NCI-H1417 treated with DMSO at 0.1 percent for 48 hours (cell line): ENCODE data around the gene DNAH3.
"Not testable (repeated sequence)": the region's sequence is repeated elsewhere in the genome, so short reads cannot be mapped to it uniquely, and the experiment has no call there.

Experiments used
- DNase-seq: peaks from one replicate; lab custom pipeline; 2025; lab: John Stamatoyannopoulos, UW

Gene DNAH3

GRCh38 chr16:21070564-21070963 is 80.1 kb downstream of the DNAH3 start:
- DNase-seq, result no peak

GRCh38 chr16:21069986-21070385 is 80.7 kb downstream of the DNAH3 start:
- no peak for DNase-seq

GRCh38 chr16:21064203-21064602 is 86.4 kb downstream of the DNAH3 start:
- no peak for DNase-seq

- not testable (repeated sequence) for DNase-seq
Observed at GRCh38 chr16:21063314-21063713, 87.3 kb downstream of the DNAH3 start.

- DNase-seq, result no peak
Observed at GRCh38 chr16:21060027-21060510, 90.6 kb downstream of the DNAH3 start.

GRCh38 chr16:21057875-21058274 is 92.8 kb downstream of the DNAH3 start:
- no peak for DNase-seq

GRCh38 chr16:21056396-21056795 is 94.2 kb downstream of the DNAH3 start:
- no peak for DNase-seq

GRCh38 chr16:21055738-21056137 is 94.9 kb downstream of the DNAH3 start:
- DNase-seq, result not testable (repeated sequence)

GRCh38 chr16:21053590-21053989 is 97.1 kb downstream of the DNAH3 start:
- no peak for DNase-seq

- DNase-seq, result not testable (repeated sequence)
Observed at GRCh38 chr16:21048091-21048912, 102.3 kb downstream of the DNAH3 start.

GRCh38 chr16:21038197-21038596 is 112.4 kb downstream of the DNAH3 start:
- DNase-seq, result no peak

GRCh38 chr16:21037736-21038135 is 112.9 kb downstream of the DNAH3 start:
- DNase-seq, result no peak

GRCh38 chr16:21037168-21037567 is 113.5 kb downstream of the DNAH3 start:
- no peak for DNase-seq

GRCh38 chr16:21036471-21036870 is 114.2 kb downstream of the DNAH3 start:
- no peak for DNase-seq

GRCh38 chr16:21033704-21034103 is 116.9 kb downstream of the DNAH3 start:
- DNase-seq, result no peak

GRCh38 chr16:21033264-21033663 is 117.4 kb downstream of the DNAH3 start:
- DNase-seq, result no peak

- no peak for DNase-seq
Observed at GRCh38 chr16:21028728-21029127, 121.9 kb downstream of the DNAH3 start.

GRCh38 chr16:21026846-21027245 is 123.8 kb downstream of the DNAH3 start:
- DNase-seq, result no peak

GRCh38 chr16:21023509-21024202 is 127.0 kb downstream of the DNAH3 start:
- DNase-seq, result no peak

GRCh38 chr16:21021316-21021715 is 129.3 kb downstream of the DNAH3 start:
- DNase-seq, result no peak

GRCh38 chr16:21009815-21010214 is 140.8 kb downstream of the DNAH3 start:
- DNase-seq, result no peak

- DNase-seq, result no peak
Observed at GRCh38 chr16:21005008-21005407, 145.6 kb downstream of the DNAH3 start.

GRCh38 chr16:21001262-21001661 is 149.4 kb downstream of the DNAH3 start:
- no peak for DNase-seq
